T-helper 2 cell treated with Interferon-gamma antibody and Interleukin-4, amounts not matched to agents 100 ng/mL and 5 ng/mL, for 36 hours (primary cell): ENCODE measurements around the gene CDH11. TPM values are rescaled to one million over a fixed set of nuclear protein-coding genes. Genes with fewer than 3 reads are reported as not detected.

Experiments used
- intact Hi-C: fragments of 100-400 bp; cut with micrococcal nuclease; formaldehyde crosslinking; loops from one replicate; pipeline ENCODE4 v1.15.1; 2023
- total RNA-seq: library from RNA; stranded (reverse); gene quantifications from 2 replicates; pipeline ENCODE4 v1.2.3, GENCODE V29; 2022

CDH11 gene
- not detected in 2 replicates for total RNA-seq

DNA sequence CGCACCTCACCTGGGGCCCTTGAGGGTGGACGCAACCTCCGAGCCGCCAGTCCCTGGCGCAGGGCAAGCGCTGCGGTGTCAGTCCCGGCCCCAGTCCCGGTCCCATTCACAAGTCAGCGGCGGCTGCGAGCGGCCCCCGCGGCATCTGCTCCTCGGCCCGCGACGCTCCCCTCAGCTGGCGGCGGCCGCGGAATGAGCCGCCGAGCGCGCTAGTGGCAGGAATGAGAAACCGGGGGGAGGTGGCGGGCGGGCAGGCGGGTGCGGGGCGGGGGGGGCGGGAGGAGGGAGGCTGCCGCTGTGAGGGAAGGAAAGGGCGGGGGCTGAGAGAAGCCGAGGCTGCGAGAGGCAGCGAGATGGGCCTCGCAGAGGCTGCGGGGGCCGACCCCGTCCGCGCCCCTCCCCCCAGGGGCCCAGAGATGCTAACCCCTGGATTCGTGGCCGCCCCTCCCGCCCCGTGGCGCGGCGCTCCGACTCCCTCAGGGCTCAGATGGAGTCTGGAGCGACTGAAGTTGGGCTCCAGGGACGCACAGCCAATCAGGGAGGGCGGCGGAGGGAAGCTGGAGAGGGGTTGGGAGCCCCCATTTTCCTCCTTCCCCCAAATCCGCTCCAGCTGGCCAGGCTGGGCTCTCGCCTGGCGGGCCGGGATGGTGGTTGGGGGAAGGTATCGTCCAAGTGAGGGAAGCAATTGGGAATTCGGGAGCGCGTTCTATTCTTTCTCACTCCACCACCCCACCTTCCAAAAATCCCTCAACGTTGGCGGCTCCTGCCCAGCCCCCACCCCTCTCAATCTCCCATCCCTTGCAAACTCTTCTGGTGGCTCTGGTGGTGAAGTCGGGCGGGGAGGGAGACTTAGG is at the start of gene CDH11:
CDH11 (minus strand) TSS at position 194 of the 854 bp plus-strand sequence. CDS start 117,194 bp downstream, outside the sequence.
- intact Hi-C loops: no loop called here

DNA sequence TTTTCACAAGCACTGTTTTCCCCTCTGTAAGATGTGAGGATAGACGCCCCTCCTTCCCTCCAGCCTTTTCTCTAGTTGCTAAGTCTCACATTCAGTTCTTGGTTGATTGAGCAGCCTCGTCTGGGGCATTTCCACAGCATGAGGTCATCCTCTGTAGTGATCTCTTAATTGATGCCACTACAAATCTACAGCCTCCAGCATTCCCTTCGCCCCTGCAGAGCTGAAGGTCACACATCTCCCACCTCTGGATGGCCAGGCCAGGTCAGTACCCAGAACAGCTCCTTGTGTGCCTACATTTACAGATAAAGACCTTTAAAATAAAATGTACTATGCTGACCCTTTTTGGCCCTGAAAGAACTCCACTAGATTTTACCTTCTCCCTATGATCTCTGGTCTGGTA is 32.5 kb upstream of the CDH11 start:
- intact Hi-C loops: no loop called here

GRCh38 chr16:65153365-65154105 is 31.7 kb upstream of the CDH11 start:
- intact Hi-C loops: no loop called here

- intact Hi-C loops: no loop called here
Observed at GRCh38 chr16:65148804-65149203, 26.9 kb upstream of the CDH11 start.

- intact Hi-C loops: no loop called here
Observed at GRCh38 chr16:65142276-65142675, 20.4 kb upstream of the CDH11 start.

DNA sequence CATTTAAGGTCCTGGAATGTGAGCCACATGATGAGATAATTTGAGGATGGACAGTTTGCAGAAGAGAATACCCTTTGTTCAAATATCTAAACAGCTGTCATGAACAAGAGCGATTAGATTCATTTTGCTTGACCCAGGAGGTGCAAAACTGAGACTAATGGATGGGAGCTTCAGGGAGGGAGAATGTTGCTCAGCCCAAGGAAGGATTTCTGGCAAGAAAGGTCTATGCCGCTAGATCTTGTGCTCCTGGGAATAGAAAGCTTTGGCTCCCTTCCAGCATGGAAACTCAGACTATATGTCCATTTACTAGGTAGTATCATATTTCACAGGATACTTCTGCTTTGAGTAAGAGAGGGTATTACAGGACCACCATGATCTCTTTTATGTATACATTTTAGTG is 14.8 kb upstream of the CDH11 start:
- intact Hi-C loops: no loop called here

- intact Hi-C loops: loop anchor here (2.0 kb wide), 1 partner anchor 194 kb away; no protein-coding TSS in a partner anchor
Observed at GRCh38 chr16:65126845-65127624, 5.2 kb upstream of the CDH11 start.

- intact Hi-C loops: loop anchor here (2.0 kb wide), 1 partner anchor 195 kb away; no protein-coding TSS in a partner anchor
Observed at GRCh38 chr16:65125871-65126270, 4.0 kb upstream of the CDH11 start.

DNA sequence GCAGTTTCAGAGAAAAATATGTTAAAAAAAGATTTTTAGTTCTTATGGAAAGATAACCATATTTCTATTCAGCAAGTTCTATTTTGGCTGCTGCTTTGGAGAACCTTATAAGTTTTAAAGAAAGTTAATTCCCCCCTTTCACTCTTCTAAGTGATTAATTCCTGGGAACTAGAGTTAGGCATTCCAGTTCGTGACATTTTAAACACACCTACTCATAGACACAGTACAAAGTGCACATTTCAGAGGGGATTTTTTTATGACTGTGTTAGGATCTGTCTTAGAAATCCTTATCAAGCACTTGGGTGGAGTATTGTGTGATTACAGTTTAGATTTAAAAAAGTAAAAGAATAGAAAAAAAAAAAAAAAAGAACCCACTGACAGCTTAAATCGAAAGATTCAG is 3.5 kb upstream of the CDH11 start:
- intact Hi-C loops: no loop called here

- intact Hi-C loops: no loop called here
Observed at GRCh38 chr16:65124596-65124995, 2.7 kb upstream of the CDH11 start.

GRCh38 chr16:65124212-65124548 is 2.3 kb upstream of the CDH11 start:
- intact Hi-C loops: no loop called here

DNA sequence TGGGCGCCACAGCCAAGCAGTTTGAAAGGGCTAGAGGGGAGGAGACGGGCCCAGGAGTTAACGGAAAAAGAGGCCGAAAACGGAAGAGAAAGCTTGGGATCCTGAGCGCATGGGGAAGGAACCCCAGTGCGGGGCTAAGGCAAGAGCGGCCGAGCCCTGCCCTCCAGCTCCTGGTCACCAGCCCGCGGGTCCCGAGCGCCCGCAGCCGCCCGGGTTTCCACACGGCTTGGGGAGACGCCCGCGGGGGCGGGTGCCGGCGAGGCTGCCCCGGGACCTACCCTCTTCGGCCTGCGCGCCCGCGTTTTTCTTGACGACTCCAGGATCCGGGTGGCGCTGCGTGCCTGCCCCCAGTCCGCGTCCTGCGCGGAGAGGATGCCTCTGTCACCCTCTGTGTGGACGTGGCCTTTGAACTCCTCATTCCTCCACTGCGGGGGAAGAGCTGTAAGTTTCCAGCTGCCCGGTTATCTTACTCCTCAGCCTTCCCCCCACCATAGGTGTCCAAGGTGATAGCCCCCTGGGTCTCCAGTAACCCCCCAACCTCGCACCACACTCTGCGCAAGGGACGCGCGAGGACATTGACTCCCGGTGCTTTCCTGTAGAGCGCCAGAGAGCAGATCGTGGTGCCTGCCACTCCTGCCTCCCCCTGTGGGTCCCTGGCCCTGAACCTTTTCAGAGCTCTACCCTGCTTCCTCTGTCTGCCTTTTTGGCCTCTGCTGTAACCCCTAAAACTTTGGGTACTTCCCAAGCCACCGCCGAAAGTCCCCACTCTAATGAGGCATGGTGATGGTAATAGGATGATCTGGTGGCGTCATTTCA is 1.7 kb upstream of the CDH11 start:
- intact Hi-C loops: no loop called here

DNA sequence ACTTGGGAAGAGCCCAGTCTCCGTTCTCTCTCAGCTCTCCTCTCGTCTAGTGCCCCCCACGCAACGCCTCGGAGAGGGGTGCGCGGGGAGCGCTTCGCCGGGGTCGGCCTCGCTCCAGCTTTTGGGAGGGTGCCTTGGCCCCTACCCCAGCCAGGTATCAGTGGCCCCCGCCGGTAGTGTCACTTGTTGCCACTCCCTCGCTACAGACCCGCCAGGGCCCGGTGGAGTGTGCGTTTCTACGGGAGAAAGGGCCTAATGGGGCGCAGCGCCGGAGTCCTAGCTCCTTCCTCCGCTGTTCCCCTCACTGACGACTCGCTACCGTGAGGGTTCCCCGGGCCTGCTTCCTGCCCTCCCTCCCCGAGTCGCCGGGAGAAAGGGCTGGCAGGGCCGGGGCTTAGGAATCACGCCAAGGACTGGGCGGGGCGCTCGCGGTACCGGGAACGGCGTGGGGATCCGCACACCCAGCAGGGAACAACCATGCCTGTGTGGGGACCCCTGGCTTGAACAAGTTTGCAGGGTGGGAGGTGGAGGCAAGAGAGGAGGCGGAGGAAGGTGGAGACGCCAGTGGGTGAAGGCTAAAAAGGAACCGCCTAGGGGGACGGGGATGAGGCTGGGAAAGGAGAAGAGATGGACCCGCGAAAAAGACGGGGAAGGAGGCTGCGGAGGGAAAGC is 997 bp upstream of the CDH11 start:
- intact Hi-C loops: no loop called here

- intact Hi-C loops: no loop called here
Observed at GRCh38 chr16:65120831-65121721, 787 bp downstream of the CDH11 start.

GRCh38 chr16:65120461-65120830 is 1.4 kb downstream of the CDH11 start:
- intact Hi-C loops: no loop called here

DNA sequence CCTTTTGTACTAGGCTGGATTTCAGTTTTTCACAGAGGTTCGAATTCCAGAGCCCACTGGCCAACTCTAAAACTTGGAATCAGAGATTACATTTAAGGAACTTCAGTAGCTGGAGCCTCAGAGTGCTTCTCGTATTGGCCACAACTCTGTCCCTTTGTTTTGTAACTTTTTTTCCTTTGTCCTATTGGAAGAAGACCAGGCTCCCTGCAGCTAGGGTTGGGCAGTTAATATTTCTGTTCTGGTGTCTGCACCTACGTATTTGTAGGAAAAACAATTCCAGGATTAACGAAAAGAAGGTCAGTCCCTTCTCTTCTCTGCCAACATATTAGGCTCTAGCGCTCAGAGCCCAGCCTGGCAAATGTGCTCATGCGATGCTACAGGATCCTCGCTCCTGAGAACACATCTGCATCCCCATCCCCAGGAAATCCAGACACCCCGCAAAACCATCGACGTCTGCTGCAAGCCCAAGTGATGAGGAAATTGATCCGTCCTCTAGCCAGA is 1.9 kb downstream of the CDH11 start:
- intact Hi-C loops: no loop called here

GRCh38 chr16:65119435-65119834 is 2.4 kb downstream of the CDH11 start:
- intact Hi-C loops: no loop called here

GRCh38 chr16:65118871-65119270 is 3.0 kb downstream of the CDH11 start:
- intact Hi-C loops: no loop called here

- intact Hi-C loops: no loop called here
Observed at GRCh38 chr16:65117811-65118448, 3.9 kb downstream of the CDH11 start.
